IPS-11a (cell line): Measurements from ENCODE around the gene ARHGAP26.

Source experiments
- H3K4me3 ChIP-seq: one replicate; pipeline ENCODE4 v1.5.1; 2013; ENCODE audit warnings: low read depth, low read length, control low read depth

The ARHGAP26 gene

DNA sequence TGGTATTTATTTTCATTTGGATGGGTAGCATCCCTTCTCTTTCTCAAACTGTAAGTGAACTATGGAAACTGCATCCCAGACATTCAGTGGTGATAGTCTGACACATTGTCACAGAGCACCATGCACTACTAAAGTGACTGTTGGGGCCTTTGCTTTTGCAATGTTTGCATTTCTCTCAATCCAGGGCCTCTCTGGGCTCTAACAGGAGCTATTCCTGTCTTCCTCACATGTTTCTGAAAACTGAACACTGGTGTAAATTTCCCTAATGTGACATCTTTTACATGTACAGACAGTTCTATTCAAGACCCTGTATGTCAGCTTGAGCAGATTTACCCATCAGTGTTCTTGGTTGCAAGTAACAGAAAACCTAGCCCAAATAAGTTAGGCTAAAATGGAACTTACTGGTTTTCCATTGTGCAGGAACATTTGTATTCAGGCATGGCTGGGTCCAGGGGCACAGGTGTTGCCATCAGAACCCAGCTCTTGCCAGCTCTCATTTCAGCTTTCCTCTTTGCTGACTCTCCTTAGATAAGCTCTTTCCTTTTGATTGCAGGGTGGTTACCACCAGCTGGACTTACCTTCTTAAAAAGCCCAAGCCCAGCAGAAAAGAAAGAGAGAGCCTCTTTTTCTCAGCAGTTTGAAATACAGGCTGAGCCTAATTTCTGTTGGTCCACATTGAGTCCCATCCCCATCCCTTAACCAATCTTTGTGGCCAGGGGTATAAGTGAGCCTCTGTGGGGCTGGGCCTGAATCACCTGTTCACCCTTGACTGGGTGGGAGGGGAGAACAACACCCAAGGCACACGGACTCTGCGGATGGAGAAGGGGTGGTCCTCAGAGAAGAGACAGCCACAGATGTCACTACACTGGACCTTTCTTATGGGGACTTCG lies 399.0 kb downstream of the ARHGAP26 start:
- no peak overlapping the region for H3K4me3 ChIP-seq

DNA sequence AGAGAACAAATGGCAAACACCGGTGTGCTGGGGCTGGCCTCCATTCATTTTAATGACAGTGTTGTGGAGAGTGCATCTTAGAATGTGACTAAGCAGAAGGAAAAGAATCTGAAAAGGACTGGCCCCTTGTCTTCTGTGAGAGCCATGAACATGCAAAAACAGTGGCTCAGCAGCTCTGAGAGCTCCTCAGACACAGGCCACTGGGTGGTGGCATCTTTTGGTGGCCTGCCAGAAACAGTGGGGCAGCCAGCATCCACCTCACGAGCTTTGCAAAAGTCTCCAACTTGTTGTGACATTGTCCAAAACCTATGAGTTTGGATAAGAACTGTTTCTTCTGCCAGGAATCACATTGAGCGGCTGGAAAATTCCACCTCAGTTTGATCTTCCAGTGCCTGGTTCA lies 399.9 kb downstream of the ARHGAP26 start:
- no peak overlapping the region for H3K4me3 ChIP-seq

DNA sequence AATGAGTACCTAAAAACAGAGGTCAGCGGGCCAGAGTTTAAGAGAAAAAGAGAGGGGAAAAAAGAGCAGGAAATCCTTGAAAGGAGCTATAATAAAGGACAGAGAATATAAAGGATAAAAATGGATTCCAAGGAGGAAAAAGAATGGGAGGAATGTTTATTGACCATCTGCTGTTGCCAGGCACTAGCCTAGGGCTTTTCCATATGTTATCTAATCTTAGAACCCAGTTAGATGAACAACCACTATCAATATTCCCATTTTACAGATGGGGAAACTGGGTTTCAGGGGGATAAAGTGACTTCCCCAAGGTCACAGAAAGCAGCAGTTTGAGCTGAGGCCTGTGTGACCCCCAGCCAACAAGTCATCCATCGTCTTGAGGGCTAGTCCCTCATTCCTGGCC lies 400.8 kb downstream of the ARHGAP26 start:
- no peak overlapping the region for H3K4me3 ChIP-seq

DNA sequence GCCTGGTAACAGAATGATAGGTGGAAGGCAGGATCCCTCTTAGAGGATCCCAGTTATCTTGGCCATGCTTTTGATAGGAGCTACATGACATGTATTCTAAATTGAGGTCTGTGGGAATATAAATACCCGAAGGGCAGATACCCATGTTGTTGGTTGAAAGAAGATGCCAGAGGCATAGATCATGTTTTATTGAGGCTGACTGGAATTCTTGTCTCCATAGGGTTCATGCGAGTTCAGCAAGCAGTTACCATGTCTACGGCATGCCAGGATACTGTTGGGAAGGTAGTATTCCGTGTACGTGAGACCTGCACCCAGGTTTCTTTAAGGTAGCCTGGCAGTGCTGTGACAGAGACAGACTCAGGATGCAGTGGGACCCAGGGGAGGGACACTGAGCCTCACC lies 402.6 kb downstream of the ARHGAP26 start:
- H3K4me3 ChIP-seq, result no peak overlapping the region

DNA sequence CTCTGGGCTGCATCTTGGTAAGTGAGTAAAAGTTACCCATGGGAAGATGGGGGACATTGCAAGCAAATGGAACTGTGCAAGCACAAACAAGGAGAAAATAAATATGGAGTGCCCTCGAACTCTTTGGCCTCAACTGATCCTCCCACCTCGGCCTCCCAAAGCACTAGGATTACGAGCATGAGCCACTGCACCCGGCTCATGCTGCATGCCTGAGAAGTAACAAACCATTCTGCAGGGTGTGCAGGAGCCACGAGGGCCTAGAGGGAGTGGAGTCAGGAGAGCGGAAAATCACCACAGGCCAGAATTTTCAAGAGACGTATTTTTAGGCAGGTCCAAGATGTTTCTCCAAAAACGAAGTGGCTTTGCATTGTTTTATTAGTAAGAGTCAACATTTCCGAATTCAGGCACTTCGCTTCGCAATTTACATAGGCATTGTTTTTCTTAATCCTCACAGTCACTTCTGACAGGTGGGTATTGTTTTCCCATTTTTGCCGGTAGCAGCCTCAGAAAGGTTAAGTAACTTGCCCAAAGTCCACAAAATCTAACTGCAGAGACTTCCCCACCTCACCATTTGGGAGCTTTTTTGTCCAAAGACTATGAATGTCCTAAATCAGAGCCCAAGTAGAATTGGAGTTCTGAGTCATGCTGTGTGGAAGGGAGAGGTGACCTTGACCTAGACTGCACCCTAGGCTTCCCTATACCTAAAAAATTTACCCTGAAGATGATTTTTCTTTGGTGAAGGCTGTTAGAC lies 403.1 kb downstream of the ARHGAP26 start:
- H3K4me3 ChIP-seq, result no peak overlapping the region

DNA sequence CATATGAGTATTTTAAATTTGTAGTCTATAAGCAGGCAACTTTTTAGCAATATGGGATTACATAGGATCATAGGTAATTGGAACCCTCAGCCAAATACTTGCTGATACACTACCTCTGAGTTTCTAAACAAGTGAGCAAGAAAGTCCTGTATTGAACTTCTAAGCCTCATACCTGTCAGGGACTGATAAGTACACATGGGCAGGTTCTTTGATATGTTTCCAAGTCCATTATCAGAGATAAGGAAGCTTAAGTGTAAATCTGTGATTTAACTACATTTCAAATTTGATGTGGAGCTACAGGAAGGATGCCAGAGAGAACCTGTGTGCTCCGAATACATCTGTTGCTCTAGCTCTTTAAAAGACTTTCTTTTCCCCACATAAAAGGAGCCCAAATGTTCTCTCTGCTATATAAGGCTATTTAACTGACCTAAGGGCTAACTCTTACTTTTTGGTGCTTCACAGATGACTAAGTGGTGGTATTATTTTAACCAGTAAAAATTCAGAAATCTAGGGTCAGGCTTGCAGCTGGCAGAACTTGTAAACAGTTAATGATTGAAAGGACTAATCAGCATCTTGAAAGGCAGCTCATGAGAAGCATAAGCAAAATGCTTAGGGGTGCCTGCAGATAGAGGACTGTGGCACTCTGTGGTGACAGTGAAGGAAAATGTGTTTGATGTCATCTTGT lies 404.7 kb downstream of the ARHGAP26 start:
- no peak overlapping the region for H3K4me3 ChIP-seq

DNA sequence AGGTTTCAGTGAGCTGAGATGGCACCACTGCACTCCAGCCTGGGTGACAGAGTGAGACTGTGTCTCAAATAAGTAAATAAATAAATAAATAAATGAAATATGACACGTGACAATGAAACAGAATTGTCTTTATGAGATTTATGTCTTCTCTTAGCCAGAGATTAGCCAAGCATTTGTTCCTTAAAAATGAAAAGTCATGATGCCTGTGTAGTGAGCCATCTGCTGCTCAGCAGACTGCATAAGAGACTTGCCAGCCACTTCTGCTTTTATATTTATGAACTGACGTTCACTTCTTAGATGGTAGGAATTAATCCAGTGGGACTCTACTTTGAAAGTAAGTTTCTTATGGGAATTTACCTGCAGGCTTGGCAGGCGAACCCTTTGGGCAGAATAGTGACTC lies 405.9 kb downstream of the ARHGAP26 start:
- H3K4me3 ChIP-seq, result no peak overlapping the region

DNA sequence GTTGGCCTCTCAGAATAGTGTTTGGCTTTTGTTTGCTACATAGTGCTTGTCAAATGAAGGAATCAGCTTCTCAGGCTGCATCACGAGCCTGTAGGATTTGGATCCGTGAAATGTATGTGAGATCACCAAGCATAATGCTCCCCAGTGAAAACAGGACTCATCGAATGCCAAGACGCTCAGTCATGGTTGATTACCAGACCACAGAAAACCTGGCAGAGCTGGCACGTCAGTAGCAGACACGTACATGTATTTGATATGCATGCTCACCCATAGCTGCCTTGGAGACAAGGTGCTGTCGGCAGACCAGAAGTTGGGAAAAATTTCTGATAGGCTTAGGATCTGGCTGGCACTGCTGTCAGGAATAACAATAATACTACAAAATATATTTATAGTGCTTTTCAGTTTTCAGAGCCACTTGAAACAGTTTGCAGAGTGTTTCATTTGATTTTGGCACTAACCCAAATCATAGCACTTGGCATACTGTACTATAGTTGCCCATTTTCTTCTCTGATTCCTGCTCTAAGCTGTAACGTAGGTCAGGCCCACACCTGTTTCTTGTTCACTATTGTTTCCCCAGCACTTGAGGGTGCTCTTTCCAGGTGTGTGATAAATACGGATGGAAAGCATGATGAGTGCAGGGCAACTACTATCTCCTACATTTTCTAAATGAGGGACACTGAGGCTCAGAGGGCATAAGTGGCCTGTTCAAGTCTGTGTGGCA lies 407.2 kb downstream of the ARHGAP26 start:
- H3K4me3 ChIP-seq, result no peak overlapping the region

DNA sequence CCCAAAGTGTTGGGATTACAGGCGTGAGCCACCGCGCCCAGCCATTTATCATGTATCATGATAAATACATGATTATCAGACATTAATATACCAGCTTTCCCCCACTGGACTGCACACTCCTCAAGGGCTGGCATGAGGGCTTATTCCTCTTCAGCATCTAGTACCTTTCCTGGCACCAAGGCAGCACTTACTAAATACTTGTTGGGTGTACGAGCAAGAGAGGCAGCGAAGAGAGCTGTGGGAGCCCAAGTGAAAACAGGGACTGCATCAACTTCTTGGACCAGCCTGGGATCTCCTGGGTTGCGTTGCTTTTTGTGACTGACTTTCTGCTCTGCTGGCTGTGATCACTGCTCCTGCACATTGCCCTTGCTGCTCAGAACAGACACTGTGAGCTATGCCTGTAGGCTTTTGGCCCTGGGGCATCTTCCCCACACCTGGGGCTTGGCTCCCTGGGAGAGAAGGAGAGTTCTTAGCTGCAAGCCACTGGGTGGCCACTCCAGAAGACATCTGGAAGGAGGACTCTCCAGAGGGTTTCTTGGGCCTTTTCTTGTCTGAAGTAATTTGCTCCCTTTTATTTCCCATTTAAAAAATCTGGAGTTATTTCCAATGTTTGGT lies 409.1 kb downstream of the ARHGAP26 start:
- H3K4me3 ChIP-seq, result no peak overlapping the region

DNA sequence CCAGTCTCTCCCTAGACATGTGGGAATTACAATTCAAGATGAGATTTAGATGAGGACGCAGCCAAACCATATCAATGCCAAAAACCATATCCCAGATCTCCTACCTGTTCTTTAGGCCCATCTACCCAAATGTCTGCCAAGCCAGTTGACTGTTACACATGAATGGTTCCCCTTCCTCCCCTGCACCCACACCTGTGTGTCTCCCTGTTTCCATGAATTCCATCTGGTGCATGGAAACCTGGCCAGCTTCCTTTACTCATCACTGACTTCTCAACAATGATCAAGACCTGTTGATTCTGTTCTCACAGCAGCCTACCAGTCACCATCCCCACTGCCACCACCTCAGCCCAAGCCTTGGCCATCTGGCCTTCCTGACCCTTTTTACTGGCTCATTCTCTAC lies 410.6 kb downstream of the ARHGAP26 start:
- no peak overlapping the region for H3K4me3 ChIP-seq

DNA sequence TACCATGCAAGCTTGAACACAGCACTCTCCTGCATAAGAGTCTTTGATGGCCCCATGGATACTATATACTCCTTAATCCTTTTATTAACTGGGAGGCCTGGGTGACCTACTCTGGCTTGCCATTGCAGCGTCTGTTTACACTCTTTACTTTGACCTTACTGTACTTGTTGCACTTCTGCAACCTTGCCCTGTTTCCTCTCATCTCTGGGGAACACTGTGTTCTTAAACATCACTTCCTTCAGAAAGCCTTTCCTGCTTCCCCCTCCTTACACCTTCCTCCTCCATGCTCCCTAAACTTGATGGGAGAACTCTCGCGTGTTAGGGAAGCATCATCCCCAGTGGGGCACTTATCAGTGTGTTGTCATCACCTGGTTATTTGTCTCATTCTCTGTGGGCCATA lies 411.0 kb downstream of the ARHGAP26 start:
- H3K4me3 ChIP-seq, result no peak overlapping the region

DNA sequence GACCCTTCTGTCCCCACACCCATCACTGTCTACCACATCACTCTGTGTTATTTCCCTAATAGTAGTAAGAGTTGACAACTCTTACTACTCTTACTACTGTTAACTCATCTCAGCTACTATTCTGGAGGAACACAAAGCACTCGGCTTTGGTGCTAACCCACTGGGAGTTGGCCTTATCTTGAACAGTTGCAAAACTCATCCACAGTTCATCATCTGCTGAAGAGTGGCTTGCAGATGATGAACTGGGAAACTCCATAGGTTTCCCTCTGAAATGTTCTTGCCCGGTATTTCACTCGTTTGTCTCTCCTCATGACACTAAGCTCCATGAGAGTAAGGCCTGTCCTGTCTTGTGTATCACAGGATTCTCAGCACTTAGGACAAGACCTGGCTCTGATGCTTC lies 411.9 kb downstream of the ARHGAP26 start:
- H3K4me3 ChIP-seq, result no peak overlapping the region

DNA sequence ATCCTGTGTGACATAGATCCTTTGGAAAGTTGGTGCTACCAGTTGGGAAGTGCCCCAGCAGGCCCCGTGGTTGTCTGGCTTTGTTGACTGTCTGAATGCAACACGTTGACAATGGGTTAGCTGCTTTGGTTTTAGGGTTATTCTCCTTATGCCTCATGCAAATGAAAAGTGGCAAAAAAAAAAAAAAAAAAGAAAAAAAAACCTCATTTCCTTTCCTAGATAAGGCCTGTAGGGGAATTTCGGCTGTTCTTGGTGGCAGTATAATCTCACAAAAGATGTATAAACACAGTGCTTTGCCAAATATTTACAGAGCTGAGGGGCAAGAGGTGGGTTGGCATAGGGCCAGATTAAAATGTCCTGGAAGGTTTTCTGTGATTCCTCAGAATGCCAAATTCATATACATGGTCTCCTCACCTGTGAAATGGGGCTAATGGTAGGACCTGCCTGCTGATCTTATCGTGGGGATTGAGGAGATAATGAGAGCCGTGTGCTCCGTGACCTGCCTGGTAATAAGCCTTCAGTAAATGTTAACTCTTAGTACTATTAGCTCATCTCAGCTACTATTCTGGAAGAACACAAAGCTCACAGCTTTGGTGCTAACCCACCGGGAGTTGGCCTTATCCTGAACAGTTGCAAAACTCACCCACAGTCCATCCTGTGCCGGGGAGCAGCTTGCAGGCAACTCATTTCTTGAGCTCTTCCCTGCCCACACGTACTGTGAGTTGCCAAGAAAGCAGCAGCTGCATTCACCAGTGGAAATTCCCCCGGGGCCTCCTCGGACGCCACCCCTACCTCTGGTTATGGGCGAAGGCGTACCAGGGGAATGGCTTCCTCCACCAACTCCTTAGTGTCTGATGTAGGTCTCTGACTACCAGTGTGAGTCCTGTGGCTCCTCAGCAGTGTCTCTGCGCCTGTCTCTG lies 413.0 kb downstream of the ARHGAP26 start:
- no peak overlapping the region for H3K4me3 ChIP-seq

DNA sequence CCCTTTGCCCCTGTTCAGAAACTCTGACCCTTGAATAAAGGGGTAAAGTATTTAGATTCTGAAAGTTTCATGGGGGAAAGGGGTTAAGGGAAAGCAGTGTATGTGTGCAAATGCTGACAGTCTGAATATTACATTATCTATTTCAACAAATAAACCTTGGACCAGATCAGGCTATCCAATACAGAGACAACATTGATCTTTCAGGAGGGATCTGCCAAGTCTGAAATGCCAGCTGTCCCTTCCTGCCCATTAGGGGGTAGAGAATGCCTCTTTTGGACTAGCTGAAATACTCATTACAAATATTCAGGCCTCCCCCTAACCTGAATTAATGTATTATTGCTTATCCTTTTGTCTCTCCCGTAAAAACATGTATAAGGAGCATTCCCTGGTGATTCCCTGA lies 413.8 kb downstream of the ARHGAP26 start:
- no peak overlapping the region for H3K4me3 ChIP-seq

DNA sequence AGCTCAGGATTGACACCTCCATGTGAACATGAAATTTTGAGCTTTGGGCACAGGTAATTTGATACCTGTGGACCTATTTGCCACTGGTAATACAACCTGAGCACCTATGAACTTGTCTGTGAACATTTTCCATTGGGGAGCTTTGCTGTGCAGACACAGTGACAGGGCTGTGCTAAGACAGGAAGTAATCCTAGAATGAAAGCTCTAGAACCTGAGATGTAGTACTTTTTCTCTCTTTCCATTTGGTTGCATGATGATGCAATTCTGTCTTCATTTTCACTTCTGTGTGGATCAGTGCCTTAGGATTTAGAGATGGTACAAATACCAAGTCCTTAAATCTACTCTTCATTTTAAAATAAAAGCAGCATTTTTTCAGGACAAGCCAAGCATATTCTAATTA lies 416.4 kb downstream of the ARHGAP26 start:
- H3K4me3 ChIP-seq, result no peak overlapping the region

DNA sequence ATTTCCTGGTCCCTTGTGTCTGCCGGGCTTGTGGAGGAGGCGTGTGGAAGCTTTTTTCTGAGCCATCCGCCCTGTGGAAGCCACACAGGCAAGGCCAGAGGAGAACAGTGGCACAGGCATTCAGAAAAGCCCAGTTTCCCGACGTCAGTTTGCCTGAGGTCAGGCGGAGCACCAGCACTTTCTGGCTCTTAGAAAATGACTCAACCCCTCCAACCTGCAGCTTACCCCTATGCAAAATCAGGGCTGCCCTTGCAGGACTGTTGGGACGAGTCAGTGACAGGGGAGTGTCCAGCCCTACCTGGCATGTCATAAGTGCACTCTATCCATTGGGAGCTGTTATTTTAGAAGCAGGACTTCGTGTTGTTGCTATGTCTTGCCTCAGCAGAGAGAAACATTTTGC lies 417.3 kb downstream of the ARHGAP26 start:
- no peak overlapping the region for H3K4me3 ChIP-seq

DNA sequence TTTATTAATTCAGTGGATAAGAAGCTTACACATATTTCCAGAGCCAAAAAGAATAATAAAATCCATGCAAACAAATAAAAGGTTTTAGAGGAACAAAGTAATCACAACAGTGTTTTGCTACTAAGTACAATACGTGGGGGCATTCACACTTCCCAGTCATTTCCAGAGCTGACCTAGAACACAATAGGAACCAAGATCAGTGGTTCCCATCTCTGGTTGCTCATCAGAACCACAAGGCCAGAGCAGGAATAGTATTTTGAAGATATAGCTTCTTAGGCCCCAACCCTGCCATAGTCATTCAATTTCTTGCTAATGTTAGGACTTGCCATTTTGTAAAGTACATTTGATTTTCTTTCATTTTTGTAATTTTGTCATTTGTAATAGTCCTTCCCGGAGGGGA lies 417.9 kb downstream of the ARHGAP26 start:
- no peak overlapping the region for H3K4me3 ChIP-seq

DNA sequence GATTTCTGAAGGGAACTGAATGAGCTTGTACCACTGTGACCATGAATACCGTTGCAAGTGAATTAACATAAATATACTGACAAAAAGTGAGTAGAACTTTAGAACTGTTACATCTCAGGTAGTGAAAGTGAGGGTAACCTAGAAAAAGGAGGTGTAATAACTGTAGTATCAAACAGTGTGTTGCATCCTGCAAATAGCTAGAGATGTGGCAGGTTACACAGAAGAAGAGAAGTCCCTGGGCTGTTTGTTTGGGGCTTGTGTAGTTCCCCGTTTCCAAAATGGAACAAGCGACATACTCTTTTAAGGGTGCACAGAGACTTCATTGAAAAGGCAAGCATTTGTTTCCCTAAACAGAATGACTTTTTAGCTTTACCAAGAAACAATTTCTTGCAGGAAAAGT lies 418.5 kb downstream of the ARHGAP26 start:
- H3K4me3 ChIP-seq, result no peak overlapping the region

DNA sequence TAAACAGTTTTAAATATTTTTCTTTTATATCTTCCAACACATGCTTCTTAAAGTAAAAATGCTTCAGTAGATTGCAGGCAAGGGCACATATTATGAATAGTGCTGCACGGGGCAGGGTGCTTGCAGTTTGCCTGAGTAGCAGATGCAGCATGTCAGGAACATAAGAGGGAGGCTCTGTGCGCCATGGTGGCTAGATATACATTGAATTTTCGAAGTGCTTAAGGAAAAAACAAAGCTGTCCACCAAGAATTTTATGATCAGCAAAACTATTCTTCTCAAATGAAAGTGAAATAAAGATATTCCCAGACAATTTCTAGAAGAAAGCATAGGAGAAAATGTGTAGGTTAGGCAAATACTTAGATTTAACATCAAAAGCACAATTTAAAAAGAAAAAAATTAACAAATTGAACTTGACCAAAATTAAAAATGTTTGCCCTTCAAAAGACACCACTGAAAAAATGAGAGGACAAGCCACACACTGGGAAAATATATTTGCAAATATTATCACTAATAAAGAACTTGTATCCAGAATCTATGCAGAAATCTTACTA lies 420.2 kb downstream of the ARHGAP26 start:
- H3K4me3 ChIP-seq, result no peak overlapping the region
